Measurements from ENCODE around the gene ARHGAP15.

ARHGAP15 gene

GRCh38 chr2:143793381-143793780 lies 664.2 kb downstream of the ARHGAP15 start:
- no peak overlapping the region for H3K4me3 ChIP-seq (ENCODE audit: low read depth, low read length)

DNA sequence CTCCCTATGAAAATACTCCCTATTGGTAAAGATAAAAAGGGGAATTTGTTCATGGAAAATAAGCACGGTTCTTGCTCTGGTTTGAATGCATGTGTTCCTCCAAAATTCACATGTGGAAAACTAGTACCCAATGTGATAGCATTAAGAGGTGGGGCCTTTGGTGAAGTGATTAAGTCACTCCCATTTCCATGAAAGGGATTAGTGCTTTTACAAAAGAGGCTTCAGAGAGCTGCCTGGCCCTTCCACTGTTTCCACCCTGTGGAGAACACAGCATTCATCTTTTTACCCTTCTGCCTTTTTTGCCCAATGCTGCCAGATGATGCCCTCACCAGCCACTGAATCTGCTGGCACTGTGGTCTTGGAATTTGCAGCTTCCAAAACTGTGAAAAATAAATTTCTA lies 666.8 kb downstream of the ARHGAP15 start:
- H3K4me3 ChIP-seq (ENCODE audit: low read depth, low read length), result no peak overlapping the region

DNA sequence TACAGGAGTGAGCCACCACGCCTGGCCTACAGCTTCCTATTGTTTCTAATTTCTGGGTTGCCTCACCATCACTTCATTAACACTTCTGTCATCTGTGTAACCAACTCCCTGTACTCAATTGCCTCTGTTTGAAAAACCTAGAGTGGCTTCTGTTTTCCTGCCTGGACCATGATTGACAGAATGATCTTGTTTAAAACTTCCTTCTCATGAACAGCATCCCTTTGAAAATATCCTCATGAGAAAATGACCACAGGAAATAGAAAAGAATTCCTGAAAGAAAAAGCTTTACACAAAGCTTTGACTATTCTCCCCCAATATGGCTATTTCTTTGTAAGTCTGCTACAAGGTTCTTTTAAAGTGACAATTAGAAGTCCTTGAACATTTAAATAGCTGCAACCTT lies 672.3 kb downstream of the ARHGAP15 start:
- H3K4me3 ChIP-seq (ENCODE audit: low read depth, low read length), result no peak overlapping the region

GRCh38 chr2:143802242-143802641 lies 673.0 kb downstream of the ARHGAP15 start:
- no peak overlapping the region for H3K4me3 ChIP-seq (ENCODE audit: low read depth, low read length)

GRCh38 chr2:143802871-143803650 lies 673.8 kb downstream of the ARHGAP15 start:
- no peak overlapping the region for H3K4me3 ChIP-seq (ENCODE audit: low read depth, low read length)

- no peak overlapping the region for H3K4me3 ChIP-seq (ENCODE audit: low read depth, low read length)
Observed at GRCh38 chr2:143803936-143804335, 674.7 kb downstream of the ARHGAP15 start.

DNA sequence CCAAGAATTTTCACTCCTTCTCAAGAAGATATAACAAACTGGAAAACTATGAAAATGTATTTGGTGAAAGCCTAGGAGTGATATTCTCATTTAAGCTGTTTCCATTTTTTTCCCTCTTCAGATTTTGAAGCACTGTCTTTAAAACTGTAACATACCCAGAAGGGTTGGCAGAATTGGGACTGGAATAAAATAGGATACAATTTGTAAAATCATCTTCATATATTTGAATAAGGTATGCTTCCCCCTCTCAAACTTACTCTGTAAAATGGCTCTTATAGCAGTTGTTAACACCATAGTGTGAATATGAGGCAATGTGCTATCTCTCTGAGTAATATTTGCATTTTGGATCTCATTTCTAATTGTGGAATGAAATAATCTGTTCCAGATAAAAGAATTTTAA lies 676.4 kb downstream of the ARHGAP15 start:
- no peak overlapping the region for H3K4me3 ChIP-seq (ENCODE audit: low read depth, low read length)

- H3K4me3 ChIP-seq (ENCODE audit: low read depth, low read length), result no peak overlapping the region
Observed at GRCh38 chr2:143807192-143807591, 678.0 kb downstream of the ARHGAP15 start.

DNA sequence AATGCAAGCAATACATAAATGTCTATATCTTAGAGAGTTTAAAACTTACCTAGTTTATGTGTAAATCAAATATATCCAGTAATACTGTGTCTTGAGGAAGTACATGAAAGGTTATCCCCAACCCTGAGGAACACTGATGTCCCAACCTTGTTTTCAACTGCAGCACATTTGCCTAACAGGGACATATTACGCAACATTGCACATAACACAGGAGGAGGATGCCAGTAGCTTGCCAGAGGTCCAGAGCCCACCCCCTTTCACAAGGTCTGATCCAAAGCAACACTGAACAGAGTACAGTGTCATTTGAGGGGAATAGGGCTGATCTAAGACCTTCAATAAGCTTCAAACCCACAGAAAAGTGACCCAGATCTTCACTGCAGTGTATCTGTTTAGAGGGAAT lies 678.5 kb downstream of the ARHGAP15 start:
- H3K4me3 ChIP-seq (ENCODE audit: low read depth, low read length), result no peak overlapping the region

DNA sequence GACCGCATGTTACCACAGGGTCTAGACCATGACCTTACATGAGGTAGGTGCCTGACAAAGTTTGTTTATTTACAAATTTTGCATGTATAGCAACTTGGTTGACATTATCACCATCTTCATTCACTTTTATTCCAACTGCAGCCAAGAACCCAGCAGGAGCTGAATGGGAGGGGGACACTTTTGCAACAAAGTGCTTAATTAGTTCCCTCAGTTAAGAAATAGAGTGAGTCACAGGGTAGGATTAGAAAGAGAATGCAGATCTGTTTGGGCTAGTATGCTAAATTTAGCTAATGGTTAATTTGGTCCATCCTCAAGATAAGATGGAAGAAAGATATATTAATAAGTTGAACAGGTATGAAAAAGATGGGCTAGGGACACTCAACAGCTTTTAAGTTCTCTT lies 678.9 kb downstream of the ARHGAP15 start:
- H3K4me3 ChIP-seq (ENCODE audit: low read depth, low read length), result no peak overlapping the region

GRCh38 chr2:143815082-143815481 lies 685.9 kb downstream of the ARHGAP15 start:
- H3K4me3 ChIP-seq (ENCODE audit: low read depth, low read length), result no peak overlapping the region

DNA sequence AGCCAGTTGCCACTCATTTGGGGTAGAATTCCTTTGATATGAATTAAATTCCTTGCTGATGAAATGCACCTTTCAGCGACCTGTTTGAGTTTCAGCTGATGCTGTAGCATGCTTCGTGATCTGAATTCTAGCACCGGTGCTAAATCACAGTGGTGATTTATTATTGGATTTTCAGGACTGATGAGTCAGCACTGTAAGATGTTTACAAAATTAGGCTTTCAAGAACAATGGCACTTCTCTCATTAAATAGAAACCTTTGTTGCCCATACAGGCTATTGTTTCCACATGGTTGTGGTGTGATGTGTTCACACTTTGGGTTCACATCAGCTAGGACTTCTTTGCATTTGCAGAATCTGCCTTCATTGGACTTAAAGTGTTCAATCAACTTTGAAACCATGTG lies 687.7 kb downstream of the ARHGAP15 start:
- H3K4me3 ChIP-seq (ENCODE audit: low read depth, low read length), result no peak overlapping the region

Measured in iPS-11a (cell line).